Stimulated activated effector memory CD8-positive, alpha-beta T cell treated with anti-CD3 and anti-CD28 coated beads, Interleukin-12 subunit alpha, Interleukin-12 subunit beta, amount 100 ng/mL, for 72 hours (primary cell): ENCODE data around the gene CRYGB.
"Not testable (repeated sequence)": the region's sequence is repeated elsewhere in the genome, so short reads cannot be mapped to it uniquely, and the experiment has no call there.

Experiments used
- ATAC-seq: fragments of 150-1000 bp; cut with Tn5 transposase; 2 replicates; pipeline ENCODE4 v1.10.0; 2021
- DNase-seq, 2 donors: peaks; one replicate each; pipeline ENCODE4 v3.0.0; 2021 to 2022; ENCODE audit warnings: low spot score in 2 of 2
- H3K27ac Mint-ChIP-seq: one replicate; pipeline ENCODE4 v1.8.0; 2022; ENCODE audit warnings: mild to moderate bottlenecking, mixed read lengths
- H3K36me3 Mint-ChIP-seq: one replicate; pipeline ENCODE4 v1.8.0; 2022; ENCODE audit warnings: mild to moderate bottlenecking, mixed read lengths
- H3K4me1 Mint-ChIP-seq: one replicate; pipeline ENCODE4 v1.8.0; 2022; ENCODE audit warnings: mixed read lengths
- H3K4me3 Mint-ChIP-seq: one replicate; pipeline ENCODE4 v1.8.0; 2022; ENCODE audit warnings: mild to moderate bottlenecking, mixed read lengths
- H3K9me3 Mint-ChIP-seq: one replicate; pipeline ENCODE4 v1.8.0; 2022; ENCODE audit warnings: mixed read lengths

CRYGB gene

GRCh38 chr2:208101716-208102631 lies 44.0 kb downstream of the CRYGB start:
- H3K9me3 Mint-ChIP-seq, result no peaks in the 10 kb centered on the region
- no peak overlapping the region for H3K4me3 Mint-ChIP-seq
- no peaks in the 10 kb centered on the region for H3K36me3 Mint-ChIP-seq
- H3K27ac Mint-ChIP-seq, result no peak overlapping the region
- H3K4me1 Mint-ChIP-seq, result no peaks in the 10 kb centered on the region
- ATAC-seq, result no peak
- DNase-seq, result no peak

DNA sequence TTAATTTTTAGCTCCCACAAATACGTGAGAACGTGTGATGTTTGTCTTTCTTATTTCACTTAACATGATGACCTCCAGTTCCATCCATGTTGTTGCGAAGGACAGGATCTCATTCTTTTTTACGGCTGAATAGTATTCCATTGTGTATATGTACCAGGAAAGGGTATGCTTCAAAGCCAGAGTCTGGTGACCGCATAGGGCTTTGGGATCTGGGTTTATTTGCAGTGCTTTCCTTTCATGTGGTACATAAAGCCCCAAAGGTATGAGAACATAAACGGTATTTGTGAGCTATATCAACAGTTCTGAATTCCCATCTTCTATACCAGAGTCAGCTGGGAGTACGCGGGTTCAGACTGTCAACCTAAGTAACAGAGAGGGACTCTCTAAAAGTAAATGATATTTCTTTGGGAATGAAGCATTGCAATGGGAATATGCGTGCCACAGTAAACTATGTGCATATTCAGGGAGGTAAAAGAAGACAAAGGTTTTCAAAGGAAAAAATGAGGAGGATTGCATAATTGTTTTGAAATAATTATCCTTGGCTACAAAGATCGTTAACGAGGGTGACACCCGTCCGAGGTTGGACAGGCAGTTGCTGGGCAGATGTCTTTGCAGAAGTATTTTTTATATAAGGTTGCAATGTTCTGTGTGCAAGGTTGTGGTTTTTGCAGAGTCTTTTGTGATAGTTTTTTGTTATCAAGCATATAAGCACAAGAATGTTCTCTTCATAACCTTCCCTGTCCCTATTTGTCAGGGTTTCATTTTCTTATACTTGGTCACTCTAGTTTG lies 46.1 kb downstream of the CRYGB start:
- no peak for ATAC-seq
- Mint-ChIP-seq H3K27ac (no peak overlapping the region), H3K4me1 (no peaks in the 10 kb centered on the region), H3K4me3 (no peak overlapping the region), H3K36me3 (no peaks in the 10 kb centered on the region), H3K9me3 (no peaks in the 10 kb centered on the region)
- no peak for DNase-seq

GRCh38 chr2:208098701-208099100 lies 47.3 kb downstream of the CRYGB start:
- H3K4me3 Mint-ChIP-seq, H3K27ac Mint-ChIP-seq, H3K9me3 Mint-ChIP-seq, DNase-seq, H3K4me1 Mint-ChIP-seq, ATAC-seq, H3K36me3 Mint-ChIP-seq: not testable (repeated sequence)

GRCh38 chr2:208098267-208098666 lies 47.7 kb downstream of the CRYGB start:
- no peak for ATAC-seq
- H3K4me3 Mint-ChIP-seq, result no peak overlapping the region
- no peaks in the 10 kb centered on the region for H3K4me1 Mint-ChIP-seq
- H3K36me3 Mint-ChIP-seq, result no peaks in the 10 kb centered on the region
- no peaks in the 10 kb centered on the region for H3K9me3 Mint-ChIP-seq
- H3K27ac Mint-ChIP-seq, result no peak overlapping the region
- no peak for DNase-seq

DNA sequence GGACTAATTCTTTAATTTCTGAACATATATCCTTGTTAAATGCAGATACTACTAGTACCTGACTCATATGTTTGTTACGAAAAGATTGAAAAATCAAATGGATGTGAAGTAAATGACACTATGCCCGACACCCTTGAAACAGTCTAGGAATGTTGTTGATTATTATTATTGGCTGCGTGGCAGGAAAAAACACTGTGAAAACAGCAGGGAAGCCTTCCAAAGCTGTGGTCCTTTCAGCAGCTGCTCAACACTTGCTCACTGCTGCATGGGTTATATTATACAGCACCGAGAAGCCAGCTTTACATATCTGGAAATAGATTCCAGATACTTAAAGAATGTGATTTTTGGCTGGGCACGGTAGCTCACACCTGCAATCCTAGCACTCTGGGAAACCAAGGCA lies 48.2 kb downstream of the CRYGB start:
- Mint-ChIP-seq H3K27ac (no peak overlapping the region), H3K4me3 (no peak overlapping the region), H3K36me3 (no peaks in the 10 kb centered on the region), H3K4me1 (no peaks in the 10 kb centered on the region), H3K9me3 (no peaks in the 10 kb centered on the region)
- ATAC-seq, result no peak
- no peak for DNase-seq

DNA sequence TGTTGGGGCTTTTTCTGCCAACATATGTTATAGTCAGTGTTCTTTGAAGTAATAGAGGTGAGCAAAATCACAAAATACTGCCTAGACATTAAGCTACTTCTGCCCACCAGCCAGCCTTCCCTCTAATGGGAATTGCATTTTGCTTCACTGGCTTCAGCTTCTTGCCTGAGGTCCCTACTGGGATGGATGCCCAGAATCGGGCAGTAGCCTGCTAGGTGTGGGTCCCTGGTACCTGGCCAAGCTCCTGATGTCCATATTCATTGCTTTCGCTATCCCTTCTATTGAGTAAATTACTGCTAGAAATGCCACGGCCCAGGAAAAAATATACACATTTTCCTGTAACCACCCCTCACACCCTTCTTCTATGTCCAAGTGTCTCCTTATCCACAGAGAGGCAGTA lies 48.6 kb downstream of the CRYGB start:
- Mint-ChIP-seq H3K9me3 (no peaks in the 10 kb centered on the region), H3K36me3 (no peaks in the 10 kb centered on the region), H3K27ac (no peak overlapping the region), H3K4me1 (no peaks in the 10 kb centered on the region), H3K4me3 (no peak overlapping the region)
- DNase-seq (no peak), ATAC-seq (no peak)

GRCh38 chr2:208096080-208096479 lies 49.9 kb downstream of the CRYGB start:
- no peak for DNase-seq
- no peaks in the 10 kb centered on the region for H3K4me1 Mint-ChIP-seq
- no peak overlapping the region for H3K27ac Mint-ChIP-seq

DNA sequence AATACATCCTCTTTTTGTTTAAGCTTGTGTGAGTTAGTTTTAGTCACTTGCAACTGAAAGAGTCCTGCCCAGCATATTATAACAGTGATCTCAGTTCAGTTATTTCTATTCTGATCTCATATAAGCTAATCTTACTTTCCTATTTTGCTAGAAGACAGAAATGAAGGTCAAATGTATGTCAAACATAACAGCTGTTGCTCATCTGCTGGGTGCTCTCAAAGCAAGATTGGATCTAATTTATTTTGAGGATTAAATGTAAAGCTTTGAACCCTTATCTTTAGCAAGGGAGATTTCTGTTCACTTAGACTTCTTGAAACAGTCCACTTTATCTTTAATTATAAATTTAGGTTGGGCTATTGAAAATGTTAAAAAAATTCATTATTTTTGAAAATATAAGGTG lies 52.8 kb downstream of the CRYGB start:
- no peaks in the 10 kb centered on the region for H3K9me3 Mint-ChIP-seq
- DNase-seq, result no peak
- no peak for ATAC-seq
- H3K4me3 Mint-ChIP-seq, result no peak overlapping the region
- H3K36me3 Mint-ChIP-seq, result no peaks in the 10 kb centered on the region
- H3K27ac Mint-ChIP-seq, result no peak overlapping the region
- no peaks in the 10 kb centered on the region for H3K4me1 Mint-ChIP-seq

More at GRCh38 chr2:208096080-208096479, 49.9 kb downstream of the CRYGB start:
- peak; percentile 51 for ATAC-seq
- Mint-ChIP-seq H3K4me3 (no peak overlapping the region), H3K36me3 (no peaks in the 10 kb centered on the region), H3K9me3 (no peaks in the 10 kb centered on the region)
